ENCODE results near the gene DGKQ.
"Not testable (repeated sequence)": the region's sequence is repeated elsewhere in the genome, so short reads cannot be mapped to it uniquely, and the experiment has no call there.

Gene DGKQ

DNA sequence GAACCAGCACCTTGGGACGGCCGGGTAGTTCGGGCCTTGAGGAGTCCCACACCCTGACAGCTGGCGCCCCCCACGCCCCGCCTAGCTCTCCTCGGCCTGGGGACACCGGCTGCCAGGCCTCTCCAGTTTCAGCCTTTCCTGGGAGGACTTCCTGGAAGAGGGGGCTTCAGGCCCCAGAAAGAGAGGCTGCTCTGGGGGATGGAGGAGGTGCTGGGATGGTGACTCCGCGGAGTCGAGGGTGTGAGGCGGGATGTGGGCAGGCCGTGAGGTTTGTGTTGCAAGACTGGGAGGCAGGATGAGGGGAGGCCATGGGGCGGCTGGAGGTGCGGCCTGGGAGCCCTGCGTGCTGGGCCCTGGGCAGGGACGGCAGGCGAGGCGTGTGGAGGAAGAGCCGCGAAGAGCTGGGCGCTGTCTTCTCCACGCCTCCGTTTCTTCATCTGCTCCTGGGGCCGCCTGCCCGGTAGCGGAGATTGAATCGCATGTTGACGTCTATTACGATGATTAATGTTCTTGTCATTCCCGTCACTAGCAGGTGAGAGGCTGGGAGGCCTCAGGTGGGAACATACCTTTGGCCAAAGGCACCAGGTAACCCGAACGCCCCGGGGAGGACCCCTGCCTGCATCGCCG, 37.1 kb upstream of the DGKQ start:
- DNase-seq = peak; percentile 54 to 61

DNA sequence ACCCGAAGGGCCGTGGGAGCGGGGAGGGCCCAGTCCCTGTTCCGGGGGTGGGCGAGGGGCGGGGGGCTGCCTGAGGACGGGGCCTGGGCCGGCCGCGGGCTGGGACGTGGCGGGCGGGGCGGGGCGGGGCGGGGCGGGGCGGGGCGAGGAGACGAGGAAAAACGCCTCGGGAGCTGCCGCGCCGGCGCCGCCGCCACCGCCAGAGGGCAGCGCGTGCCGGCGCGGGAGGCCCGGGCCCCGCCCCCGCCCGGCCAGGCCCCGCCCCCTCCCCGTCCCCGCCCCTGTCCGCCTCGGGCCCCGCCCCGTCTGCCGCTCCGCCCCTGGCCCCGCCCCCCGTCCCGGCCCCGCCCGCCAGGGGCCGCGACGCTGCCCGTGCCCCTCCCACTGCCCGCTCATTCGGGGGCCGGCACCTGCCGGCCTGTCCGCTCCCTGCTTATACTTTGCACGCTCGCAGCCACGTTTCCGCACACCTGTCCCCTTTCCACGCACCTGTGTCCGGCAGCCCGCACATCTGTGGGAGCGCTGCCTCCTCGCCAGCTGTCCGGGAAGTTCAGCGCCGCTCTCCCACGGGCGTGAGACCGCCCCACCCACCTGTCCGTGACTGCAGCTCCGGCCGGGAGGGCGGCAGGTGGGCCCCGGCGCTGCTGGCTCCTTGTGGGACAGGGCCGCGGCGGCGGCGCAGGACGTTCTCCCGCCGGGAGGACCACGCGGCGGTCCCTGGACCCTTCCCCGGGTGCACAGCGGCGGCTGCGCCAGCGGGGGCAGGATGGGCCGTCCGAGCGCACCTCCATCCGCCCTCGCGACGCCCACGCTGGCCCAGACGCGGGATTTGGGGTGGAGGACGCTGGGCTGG, 36.4 kb upstream of the DGKQ start:
- DNase-seq = peak; percentile 65 to 75

DNA sequence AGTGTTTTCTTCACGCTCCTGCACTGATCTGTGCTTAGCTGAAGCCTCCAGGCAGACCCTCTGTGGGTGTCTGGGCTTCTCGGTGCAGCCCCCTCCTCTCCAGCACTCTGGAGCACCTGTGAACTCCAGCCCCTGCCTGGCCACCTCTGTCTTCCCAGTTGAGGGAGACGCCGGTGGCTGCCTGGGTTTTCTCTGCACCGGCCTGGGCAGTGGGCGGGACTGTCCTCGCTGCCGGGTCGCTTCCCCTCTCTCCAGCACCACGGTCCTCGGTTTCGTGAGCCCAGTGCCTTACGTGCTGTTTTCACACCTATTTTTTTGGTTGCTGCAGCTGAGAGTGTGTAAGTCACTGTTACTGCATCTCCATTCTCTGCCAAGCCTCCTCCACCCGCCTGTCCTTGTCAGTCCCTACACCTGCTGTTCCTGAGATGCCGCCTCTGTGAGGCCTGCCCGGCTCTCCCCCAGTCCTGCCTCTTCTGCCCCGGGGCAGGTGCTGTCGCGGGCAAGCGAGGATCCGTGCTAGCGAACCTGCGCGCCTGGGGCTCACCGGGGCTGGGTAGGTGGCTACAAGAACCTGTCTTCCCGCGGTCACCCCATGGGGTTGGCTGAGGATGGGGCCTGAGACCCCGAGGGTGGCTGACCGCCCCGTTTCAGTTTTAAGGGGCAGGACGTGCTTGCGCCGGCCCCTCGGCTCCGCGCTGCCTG, 35.6 kb upstream of the DGKQ start:
- DNase-seq = no peak

DNA sequence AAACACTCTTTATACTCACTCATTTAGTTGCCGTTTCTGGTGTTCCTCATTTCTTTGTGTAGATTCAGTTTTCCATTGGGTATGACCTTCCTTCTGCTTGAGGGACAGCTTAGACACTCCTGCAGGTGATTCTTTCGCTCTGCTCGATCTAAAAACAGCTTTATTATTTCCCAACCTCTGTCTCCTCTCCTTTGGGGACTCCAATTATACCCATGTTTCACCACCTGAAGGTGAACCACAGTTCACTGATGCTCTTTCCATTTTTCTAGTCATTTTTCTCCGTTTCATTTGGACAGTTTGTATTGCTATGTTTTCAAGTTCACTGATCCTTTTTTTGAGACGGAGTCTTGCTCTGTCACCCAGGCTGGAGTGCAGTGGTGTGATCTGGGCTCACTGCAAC, 33.5 kb upstream of the DGKQ start:
- DNase-seq = no peak

DNA sequence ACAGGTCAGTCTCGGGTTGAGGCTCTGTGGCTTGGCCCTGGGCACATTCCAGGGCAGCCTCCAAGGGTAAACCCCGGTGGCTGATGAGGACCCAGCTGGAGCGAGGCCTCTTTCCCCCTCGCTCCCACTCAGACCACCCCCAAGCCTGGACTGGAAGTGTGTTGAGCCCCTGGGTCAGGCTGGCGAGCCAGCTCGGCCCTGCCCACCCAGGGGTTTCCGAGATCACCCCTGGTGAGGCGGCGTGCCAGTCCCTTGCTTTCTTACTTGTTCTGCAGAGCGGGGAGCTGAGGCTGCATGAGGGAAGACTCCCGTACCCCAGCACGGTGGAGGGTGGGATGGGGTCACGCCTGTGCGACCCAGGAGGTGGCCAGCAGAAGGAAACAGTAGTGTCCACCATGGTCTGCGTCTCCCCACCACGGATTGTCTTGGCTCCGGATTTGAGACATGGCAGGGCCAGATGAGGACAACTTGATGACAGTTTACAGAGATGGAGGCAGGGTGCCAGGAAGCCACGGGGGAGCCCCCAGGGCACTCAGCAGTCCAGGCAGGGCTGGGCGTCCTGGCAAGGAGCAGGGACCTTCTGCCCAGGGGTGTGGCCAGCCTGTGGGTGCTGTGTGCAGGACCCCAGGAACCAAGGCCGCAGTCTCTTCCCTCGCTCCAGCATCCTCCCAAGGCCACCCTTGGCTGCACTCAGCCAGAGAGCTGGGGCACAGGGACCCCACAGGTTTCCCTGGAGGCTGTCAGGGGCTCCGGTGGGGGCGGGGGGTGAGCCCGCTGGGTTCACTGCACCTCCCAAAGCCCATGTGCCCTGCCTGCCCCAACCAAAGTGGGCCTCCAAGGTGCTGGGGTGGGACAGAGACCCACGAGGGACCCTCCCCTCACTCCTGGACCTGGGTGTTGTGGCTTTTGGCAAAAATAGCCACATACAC, 31.5 kb upstream of the DGKQ start:
- no peak for DNase-seq

DNA sequence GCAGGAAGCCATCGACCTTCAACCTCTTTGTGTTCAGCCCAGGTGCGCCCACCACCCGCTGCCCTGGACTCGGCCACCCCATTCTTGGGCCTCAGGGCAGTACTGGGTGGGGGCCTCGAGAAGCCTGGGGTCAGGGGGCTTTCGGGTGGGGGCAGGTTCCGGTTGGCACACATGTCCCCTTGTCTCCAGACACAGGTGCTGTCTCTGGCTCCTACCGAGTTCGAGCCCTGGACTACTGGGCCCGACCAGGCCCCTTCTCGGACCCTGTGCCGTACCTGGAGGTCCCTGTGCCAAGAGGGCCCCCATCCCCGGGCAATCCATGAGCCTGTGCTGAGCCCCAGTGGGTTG, 30.7 kb upstream of the DGKQ start:
- no peak for DNase-seq

DNA sequence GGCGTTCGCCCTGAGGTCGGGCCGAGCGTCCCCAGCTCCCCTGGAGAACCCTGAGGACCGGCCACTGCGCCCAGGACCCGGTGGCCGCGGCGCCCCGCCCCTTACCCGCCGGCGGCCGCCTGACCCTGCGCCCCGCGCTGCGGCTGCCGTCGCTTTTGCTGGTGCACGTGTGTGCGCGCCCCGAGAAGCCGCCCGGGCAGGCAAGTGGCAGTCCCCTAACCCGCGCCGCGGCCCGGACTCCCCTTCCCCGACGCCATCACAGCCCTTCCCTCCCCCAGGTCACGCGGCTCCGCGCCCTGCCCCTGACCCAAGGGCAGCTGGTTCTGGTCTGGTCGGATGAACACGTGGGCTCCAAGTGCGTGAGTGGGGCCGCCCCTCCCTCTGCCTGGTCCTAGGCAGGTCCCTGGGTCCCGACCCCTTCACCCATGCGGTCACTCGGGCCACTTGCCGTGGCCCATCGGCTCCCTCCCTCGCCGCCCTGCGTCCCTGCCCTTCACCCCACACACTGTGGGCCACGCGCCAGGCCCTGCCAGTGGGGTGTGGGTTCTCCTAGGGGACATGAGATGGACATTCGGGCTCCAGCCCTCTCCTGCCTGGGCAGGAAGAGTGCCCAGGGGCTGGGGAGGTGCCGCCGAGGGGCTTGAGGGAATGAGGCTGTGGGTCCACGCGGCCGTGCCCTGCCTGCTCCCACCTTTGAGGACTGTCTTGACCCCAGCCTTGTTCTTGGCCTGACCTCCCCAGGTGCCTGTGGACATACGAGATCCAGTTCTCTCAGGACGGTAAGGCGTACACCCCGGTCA, 30.1 kb upstream of the DGKQ start:
- DNase-seq = no peak

DNA sequence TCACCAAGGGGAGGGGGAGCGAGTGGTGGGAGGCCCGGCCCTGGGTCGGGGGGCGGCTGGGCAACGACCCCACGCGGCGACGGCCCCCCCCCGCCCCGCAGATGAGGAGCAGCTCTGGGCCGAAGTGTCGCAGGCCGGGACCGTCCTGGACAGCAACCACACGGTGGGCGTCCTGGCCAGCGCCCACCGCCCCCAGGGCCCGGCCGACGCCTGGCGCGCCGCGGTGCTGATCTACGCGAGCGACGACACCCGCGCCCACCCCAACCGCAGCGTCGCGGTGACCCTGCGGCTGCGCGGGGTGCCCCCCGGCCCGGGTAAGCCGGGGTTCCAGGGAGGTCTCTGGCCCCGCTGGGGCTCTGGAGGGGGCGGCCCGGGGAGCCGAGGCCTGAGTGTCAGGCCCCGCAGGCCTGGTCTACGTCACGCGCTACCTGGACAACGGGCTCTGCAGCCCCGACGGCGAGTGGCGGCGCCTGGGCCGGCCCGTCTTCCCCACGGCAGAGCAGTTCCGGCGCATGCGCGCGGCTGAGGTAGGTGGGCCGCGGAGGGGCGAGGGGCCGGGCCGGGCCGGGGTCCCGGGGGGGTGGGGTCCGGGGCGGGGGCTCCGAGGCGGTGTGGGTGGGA, 29.4 kb upstream of the DGKQ start:
- no peak for DNase-seq

DNA sequence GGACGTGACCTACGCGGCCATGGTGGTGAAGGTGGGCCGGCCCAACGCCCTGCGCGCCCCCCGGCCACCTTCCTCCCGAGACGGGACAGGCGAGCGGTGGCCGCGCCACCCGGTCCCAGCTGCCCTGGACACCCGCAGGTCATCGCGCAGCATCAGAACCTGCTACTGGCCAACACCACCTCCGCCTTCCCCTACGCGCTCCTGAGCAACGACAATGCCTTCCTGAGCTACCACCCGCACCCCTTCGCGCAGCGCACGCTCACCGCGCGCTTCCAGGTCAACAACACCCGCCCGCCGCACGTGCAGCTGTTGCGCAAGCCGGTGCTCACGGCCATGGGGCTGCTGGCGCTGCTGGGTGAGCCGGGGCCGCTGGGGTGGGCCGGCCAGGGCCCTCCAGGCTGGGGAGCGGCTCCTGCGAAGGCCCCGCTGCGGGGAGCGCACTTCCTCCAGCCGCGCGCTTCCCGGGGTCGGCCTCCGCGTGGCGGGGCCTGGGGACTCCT, 28.8 kb upstream of the DGKQ start:
- DNase-seq = no peak

DNA sequence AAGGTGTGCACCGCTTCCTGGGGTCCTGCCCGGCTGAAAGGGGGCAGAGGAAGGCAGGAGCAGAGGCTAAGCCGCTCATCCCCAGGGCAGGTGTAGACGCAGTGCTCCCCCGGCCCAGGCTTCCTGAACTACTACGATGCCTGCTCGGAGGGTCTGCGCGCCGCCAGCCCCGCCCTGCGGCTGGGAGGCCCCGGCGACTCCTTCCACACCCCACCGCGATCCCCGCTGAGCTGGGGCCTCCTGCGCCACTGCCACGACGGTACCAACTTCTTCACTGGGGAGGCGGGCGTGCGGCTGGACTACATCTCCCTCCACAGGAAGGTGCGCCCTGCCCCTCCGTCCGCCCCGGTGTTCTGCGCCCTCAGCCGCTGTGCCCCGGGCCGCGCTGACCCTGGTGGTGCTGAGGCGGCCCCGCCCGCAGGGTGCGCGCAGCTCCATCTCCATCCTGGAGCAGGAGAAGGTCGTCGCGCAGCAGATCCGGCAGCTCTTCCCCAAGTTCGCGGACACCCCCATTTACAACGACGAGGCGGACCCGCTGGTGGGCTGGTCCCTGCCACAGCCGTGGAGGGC, 28.3 kb upstream of the DGKQ start:
- DNase-seq = no peak

DNA sequence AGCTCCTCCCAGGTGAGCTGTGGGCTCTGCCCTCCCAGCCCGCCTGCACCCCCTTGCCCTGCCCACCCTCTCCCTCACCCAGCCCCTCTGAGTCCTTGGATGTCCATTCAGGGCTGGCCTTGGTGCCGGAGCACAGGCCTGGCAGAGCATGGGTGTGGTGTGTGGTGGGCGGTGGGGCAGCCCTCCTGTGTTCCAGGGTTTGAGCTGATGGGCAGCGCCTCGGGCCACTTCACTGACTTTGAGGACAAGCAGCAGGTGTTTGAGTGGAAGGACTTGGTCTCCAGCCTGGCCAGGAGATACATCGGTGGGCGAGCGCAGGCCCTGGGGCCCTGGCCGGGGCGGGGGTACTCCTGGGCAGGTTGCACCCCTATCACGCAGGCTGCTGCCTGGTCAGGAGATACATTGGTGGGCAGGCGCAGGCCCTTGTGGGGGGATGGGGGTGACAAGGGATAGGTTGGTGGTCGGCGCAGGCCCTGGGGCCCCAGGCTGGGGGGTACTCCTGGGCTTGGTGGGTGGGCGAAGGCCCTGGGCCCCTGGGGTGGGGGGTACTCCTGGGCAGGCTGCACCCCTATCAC, 27.4 kb upstream of the DGKQ start:
- DNase-seq = no peak

DNA sequence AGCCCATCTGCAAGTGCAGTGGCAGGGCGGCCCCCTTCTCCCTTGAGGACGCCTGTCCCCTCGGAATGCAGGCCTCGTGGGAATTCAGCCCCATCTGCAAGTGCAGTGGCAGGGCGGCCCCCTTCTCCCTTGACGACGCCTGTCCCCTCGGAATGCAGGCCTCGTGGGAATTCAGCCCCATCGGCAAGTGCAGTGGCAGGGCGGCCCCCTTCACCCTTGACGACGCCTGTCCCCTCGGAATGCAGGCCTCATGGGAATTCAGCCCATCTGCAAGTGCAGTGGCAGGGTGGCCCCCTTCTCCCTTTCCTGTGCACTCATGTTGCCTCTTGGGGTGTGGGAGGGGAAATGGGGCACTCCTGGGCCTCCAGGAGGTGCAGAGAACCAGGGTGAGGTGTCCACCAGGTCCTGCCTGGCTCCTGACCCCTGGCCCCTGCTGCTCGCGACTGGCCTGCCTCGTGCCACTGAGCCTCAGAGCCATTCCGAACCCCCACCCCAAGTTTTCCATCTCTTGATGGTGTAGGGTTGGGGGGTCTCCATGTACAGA, 26.6 kb upstream of the DGKQ start:
- DNase-seq = no peak

DNA sequence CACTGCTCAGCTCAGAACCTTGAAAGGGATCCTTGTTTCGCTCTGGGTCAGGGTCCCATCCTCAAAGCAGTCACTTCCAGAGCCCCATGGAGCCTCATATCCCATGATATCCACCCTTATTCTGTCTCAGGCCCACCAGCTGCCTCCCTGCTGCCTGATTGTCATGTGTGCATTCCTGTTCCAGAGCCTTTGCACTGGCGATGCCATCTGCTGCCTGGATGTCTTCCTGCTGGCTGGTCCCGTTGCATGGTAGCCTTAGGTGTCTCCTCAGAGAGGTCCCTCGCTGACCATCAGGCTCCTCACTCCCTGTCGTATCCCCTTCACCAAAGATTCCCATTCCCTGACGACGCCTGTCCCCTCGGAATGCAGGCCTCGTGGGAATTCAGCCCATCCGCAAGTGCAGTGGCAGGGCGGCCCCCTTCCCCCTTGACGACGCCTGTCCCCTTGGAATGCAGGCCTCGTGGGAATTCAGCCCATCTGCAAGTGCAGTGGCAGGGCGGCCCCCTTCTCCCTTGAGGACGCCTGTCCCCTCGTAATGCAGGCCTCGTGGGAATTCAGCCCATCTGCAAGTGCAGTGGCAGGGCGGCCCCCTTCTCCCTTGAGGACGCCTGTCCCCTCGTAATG, 26.0 kb upstream of the DGKQ start:
- not testable (repeated sequence) for DNase-seq

DNA sequence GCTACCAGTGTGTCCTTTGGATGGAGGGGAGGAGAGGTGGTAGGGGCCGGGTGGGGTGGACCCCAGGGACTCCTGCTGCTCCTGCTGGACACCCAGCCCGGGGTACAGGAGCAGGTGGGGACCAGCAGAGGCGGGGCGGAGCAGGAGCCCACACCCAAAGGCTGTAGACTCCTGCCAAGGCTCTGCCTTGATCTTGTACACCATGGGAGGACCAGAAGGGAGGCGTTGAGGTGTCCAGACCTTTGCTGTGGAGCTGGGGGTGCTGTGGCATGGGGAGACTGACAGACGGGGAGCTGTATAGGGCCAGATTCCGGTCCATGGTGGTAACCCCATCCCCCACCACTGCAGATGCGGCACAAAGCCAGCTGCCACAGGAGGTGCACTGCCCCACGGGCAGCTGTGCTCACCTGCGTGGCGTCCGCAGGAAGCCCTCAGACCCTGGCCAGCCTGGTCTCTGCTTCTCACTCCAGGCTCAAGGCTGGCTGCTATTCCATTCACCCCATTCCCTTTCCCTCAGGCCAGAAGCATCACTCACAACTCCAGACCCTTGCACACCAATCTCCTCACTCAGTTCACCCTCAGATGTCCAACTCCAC, 24.8 kb upstream of the DGKQ start:
- no peak for DNase-seq

DNA sequence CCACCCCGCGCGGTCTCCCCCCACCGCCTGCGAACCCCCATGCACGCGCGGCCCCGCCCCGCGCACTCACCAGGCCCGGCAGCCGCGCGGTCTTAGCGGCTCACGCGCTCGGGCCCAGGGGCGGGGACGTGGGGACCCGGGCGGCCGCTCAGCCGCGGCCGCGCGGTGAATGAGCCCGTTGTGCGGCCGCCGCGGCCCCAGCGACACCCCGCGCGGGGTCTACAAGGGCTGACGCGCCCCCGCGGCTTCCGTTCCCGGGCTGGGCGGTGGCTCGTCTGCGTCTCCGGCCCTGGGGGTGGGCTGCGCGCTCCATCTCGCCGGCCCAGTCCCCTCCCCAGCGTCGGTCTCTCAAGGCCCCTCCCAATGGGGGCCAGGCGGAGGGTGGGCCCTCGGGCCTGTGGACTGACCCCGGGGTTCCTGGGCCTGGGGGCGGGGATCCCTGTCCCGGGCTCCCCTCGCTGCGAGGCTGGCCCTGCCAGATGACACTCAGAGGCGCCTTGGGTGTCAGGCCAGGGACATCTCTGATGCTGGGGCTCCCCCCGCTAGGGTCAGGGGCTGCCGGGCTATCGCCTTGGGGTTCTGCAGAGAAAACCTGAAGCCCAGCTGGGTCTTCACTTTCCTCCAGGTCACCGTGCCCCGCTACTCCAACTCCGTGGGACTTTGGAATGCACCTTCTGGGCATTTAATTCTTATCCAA, 24.2 kb upstream of the DGKQ start:
- no peak for DNase-seq

DNA sequence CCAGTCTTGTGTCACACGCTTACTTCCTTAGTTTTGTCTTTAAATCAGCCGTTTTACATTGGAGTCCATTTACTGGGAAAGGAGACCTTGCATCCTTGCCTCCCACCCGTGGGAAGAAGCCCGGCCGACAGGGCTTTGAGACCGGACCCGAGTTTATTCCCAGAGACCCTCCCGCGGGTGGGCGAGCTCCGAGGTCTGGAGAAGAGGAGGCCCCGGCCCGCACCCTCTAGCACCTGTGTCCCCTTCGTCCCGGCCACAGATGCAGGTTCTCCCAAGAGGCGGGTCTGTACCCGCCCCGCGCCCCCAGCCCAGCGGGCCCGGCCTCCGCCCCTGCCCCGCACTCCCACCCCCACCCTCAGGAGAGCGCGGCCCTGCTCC, 23.6 kb upstream of the DGKQ start:
- DNase-seq = no peak

DNA sequence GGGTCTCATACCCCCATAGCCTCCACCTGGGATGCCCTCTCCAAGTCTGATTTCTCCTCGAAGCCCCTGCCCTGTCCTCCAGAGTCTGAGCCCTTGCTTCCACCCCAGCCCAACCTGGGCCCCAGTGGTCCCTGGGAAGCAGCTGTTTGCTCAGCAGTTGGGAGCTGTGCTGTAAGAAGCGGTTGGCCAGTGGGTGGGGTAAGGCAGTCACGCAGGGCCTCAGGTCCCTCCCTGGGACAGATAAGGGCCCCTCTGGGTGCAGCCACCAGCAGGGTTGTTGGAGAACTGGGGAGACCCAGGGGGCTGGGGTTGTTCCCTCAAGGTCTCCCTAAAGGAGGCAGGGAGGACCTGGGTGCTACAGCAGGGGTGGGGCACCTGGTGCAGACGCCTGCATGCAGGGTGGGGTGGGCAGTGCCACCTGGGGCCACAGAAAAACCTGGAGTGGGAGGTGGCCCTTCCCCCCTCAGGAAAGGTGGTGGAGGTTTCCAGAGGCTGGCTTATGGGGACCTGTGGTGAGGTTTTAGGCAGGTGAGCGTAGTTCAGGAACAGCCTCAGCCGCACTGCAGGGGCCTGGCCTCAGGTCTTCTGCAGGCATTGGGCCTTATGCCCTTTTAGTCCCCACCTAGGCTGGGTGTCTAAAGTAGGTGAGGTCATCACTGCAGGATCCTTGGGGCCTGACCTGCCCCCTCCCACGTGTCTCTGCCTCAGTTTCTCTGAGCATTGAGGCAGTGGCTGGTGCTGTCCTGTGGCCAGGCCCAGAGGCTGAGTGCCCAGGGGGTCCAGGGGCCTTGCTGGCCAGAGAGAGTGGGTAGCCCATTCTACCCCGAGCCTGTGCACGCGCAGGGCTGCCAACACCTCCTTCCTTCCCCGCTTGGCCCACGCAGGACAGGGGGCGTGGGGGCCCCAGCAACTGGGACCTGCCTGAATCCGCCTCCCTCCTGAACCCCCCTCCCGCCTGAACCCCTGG, 22.9 kb upstream of the DGKQ start:
- no peak for DNase-seq

Data from stimulated activated CD4-positive, alpha-beta T cell treated with anti-CD3 and anti-CD28 coated beads, Interleukin-2, amount 100 ng/mL, for 48 hours (primary cell).